Activated CD4-positive, CD25-positive, alpha-beta regulatory T cell treated with anti-CD3 and anti-CD28 coated beads, Interleukin-2, amount 50 U/mL, for 16 hours (primary cell): ENCODE measurements around the gene MCAM.
A peak's percentile ranks its signal among the peaks of the same experiment; 100 is the strongest.

Experiments used
- DNase-seq: peaks from one replicate; pipeline ENCODE4 v3.0.0-alpha.2; 2020; ENCODE audit warnings: low read depth, low spot score

Gene MCAM

DNA sequence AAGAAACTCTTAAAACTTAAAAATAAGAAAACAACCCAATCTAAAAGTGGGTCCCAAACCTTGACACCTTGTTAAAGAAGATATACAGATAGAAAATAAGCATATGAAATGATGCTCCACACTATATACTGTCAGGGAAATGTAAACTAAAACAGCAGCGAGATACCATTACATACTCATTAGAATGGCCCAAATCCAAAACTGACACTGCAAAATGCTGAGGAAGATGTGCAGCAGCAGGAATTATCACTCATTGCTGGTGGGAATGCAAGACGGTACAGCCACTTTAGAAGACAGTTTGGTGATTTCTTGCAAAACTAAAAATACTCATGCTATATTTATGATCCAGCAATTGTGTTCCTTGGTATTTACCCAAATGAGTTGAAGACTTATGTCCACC is 12.4 kb upstream of the MCAM start:
- no peak for DNase-seq

DNA sequence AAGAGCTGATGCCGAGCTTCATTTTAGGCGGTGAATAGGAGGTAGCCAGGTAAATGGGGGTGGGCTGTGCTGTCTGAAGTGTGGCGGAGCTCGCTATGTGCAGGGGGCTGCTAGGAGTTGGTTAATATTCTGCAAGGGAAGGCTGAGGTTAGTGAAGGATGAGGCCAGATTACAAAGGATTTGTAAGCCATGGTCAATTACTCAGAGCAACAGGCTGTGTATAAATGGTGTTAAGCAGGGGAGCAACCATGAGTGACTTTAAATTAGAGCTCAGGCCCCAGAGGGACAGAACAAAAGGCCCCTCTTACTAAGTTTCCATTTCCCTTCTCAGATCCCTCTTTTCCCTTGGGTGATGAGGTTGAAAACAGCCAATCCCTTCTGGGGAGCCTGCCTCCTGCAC is 7.3 kb upstream of the MCAM start:
- DNase-seq = no peak

DNA sequence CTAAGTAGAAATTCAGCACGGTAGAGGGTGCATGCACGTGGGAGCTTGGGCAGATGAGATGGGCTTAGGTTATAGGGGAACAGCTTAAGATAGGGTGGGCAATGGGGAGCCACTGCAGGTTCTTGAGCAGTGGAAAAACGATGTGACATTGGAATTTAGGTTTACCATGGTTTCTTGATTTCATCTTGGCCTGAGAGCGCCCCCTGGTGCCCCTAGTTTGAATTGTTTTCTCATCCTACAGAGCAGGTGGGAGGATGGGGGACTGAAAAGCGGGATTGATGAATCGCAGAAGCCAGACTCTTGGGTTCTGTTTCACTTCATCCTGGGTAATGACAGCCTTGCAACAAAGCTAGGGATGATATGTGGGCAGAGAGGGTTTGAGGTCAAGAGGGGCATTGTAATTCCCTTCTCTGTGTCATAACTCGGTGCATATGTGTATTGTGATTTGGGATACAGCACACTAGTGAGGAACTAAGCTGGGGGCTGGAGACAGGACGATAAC is 6.7 kb upstream of the MCAM start:
- DNase-seq = peak; percentile 73

GRCh38 chr11:119322921-119323531 is 6.1 kb upstream of the MCAM start:
- no peak for DNase-seq

DNA sequence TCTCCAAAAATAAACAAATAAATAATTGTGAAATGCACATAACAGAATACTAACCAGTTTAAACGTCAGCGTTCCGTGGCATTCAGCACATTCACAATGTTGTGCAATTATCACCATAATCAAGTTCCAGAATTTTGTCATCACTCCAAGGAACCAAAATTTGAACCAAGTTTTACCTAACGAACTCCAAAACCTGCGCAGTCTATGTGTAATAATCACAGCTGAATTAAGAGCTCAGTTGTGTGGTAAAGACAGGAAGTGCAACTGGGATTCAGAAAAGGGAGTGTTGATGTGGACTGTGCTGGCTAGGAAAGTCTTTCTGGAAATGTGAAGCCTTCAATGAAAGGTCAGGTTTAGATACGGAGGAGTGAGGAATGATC is 5.4 kb upstream of the MCAM start:
- no peak for DNase-seq

DNA sequence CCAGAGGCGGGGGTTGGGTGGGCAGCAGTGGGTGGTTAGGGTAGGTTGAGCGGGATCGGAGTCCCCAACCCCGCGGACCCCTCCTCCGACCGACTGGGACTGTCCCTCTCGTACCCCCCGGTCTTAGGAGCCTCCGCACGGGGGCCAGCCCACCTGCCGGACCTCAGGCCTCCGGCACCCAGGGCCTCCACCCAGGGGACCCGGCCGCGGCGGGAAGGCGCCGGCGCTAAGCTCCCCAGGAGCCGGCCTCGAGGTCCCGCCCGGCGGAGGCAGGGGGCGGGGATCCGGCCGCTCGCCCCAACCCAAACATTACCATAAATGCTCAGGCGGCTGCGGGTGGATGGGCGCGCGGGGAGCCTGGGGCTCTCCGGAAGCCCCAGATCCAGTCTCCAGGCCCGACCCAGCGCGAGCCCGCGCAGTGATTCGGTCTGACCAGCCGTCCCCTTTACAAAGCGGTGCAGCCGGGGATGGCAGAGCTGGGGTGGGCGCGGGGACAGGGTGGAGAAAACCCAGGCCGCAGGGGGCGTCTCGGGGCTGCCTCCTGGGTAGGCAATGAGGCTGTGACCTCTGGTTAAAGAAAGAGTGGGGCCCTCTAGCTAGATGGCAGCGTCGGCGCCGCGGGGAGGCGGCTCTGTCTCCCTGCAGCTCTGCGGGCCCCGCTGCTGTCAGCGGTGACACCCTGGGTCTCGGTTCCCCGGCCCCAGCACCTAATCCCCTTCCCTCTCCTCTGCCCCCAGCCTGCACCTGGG is 4.0 kb upstream of the MCAM start:
- no peak for DNase-seq

- DNase-seq = no peak
Observed at GRCh38 chr11:119320240-119320775, 3.4 kb upstream of the MCAM start.

DNA sequence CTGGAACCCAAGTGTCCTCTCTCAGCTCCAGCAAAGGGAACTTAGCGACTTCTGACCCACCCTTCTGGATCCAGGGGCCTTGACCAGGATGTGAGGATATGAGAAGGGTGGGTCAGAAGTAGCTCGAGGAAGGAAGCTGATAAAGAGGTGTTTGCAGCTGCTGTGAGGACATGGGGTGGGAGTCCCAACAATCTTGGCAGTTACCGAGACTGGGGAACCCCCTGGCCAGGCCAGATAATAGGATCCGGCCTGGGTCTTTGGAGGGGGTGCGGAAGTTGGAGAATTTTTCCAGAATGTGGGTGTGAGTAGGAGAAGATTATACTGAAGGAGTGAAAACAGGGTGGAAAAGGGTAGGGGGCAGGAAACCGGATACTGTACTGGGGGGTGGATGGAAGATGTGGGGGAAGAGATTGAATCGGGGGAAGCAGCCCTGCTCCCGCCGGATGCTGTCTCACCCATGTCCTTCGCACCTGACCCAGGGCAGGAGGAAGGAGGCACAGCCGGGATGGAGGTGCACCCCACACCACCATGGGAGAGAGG is 2.8 kb upstream of the MCAM start:
- no peak for DNase-seq

DNA sequence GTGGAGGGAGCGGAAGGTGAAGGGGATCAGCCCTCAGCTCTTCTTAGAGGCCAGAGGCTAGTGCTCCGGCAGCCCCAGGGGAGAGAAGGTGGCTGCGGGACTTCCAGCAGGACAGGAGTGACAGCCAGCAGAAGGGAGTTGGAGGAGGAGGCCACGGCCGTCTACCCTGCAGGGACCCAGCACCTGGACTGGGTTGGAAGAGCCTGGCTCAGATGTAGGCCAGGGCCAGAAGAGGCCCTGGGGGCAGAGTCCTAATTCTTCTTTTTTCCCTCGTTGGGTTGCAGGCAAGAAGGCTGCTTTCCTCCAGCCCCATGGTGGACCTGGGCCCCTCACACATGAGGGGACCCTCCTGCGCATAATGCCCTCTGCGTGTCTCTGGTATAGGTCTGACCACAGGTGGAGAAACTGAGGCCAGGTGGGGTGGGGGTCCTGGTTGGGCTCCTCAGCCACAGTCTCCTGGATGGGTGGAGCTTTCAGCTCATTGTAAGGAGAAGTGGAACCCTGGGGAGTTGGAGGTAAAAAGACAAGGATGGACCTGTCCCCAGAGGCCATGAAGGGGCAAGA is 2.3 kb upstream of the MCAM start:
- no peak for DNase-seq

- no peak for DNase-seq
Observed at GRCh38 chr11:119318240-119319135, 1.6 kb upstream of the MCAM start.

DNA sequence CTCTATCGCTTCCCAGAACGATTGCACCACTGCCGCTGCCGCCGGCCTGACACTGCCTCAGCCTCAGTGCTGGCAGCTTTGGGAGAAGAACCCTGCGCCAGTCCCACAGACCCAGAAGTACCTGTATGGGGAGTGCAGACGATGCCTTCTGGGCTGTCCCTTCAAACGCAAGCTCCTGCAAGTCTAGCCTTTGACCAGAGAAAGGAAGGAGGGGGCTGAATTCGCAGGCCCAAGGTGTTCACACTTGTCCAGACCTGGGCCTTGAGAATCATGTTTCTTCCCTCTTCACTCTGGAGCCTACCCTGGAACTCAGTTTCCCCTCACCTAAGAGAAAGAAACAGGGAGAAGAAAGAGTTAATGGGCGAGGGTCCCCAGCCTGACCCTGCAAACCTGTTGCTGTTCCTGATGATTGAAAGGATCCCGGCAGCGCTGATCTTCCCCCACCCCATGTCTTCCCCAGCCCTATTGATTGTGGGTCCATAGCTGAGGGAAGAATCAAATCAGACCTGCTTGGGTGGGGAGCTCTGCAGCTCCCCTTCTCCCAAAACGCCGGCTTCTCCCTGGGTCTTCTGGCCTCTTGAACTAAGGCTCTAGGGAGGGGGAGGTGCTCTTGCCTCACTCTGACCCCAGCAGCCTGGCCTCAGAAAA is 786 bp upstream of the MCAM start:
- DNase-seq = no peak

GRCh38 chr11:119316016-119316728 is 758 bp downstream of the MCAM start:
- no peak for DNase-seq

- DNase-seq = no peak
Observed at GRCh38 chr11:119315131-119316015, 1.6 kb downstream of the MCAM start.

DNA sequence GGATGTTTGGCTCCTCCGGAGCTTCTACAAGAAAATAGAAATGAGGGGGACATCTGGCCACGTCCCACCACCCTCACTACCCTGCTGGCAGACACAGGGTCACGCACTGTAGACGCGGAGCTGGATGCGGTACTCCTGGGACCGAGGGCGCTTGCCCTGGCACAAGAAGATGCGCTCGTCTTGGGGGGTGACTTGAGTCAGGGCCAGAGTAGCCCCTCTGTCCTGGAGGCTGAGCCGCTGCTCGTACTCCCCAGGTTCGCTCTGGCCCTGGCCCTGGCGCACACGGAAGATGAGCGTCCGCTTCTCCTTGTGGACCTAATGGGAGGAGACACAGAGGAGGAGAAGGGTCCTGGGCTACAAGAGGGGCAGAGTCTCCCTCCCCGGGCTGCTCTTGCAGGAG is 2.2 kb downstream of the MCAM start:
- DNase-seq = no peak

DNA sequence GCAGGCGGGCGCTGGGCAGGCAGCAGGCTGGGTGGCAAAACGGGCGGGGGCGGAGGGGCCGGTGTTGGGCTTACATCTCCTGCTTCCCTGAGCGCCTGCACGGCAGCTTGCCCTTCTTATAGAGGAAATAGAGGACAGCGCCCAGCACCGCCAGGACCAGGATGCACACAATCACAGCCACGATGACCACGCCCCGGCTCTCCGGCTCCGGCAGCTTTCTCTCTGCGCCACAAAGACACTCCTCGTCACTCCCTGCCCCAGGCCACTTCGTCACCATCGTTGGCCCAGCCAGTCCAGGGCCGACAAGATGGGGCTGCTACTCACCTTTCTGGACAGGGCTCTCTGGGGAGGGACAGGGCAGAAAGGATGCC is 6.3 kb downstream of the MCAM start:
- DNase-seq = no peak

- DNase-seq = no peak
Observed at GRCh38 chr11:119309953-119310681, 6.8 kb downstream of the MCAM start.

DNA sequence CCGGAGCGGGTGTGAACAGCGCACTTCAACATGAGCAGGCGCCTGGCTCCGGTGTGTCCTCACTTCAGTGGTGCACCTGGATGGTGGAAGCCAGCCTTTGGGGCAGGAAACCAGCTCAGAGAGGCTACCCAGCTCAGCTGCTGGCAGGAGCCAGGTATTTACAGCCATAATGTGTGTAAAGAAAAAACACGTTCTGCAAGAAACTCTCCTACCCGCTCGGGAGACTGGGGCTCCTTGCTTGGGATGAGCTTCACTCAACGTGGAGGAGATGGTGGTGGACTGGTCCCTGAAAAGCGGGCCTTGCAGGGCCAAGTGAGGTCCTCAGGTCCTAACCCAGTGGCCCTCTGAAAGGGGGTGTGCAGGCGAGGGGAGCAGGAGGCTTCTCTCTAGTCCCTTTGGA is 7.5 kb downstream of the MCAM start:
- DNase-seq = no peak

DNA sequence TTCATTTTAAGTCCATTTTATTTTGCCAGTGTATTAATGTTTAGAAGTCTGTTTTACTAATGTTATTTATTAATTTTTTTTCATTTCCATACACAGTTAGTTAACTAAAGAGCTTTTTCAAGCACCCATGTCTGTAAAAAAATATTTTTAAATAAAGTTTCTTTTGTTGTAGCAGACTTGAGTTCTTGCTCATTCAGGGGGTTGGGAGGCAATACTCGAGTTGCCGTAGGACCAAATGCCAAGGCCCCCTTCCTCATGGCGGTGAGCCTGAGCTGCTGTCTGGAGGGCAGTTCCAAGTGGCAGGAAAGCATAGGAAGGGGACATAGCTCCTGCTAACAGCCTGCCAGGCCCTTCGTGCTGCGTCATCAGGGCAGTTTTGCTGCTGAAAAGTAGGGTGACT is 9.0 kb downstream of the MCAM start:
- no peak for DNase-seq

GRCh38 chr11:119307219-119307618 is 9.7 kb downstream of the MCAM start:
- DNase-seq = no peak
